ENCODE results near the gene FSD1L. TPM values are rescaled to one million over a fixed set of nuclear protein-coding genes. Genes with fewer than 3 reads are reported as not detected.
A peak's percentile ranks its signal among the peaks of the same experiment; 100 is the strongest.

FSD1L gene
- total RNA-seq: 1 to 10 TPM in 5 of 6 experiments, under 1 TPM in 1; 0.46 to 2.0 (median 1.3) TPM
- long read RNA-seq: 0 reads

- intact Hi-C loops (cut with DNase I): no loop called here
- WGBS (ENCODE audit: insufficient coverage, low coverage, low lambda C conversion rate, missing lambda C conversion rate): 5% methylated on average over 19 of the region's 87 CpGs
- peak; percentile 98 to 99 (median 98) for ATAC-seq
- Histone ChIP-seq H3K4me3 (peak within 1 kb of the TSS; percentile 69 to 77 (median 70)), H3K36me3 (no peaks in the 10 kb centered on the region), H3K9me3 (no peaks in the 10 kb centered on the region), H3K27ac (peak within 1 kb of the TSS in 1 of 3 donors; percentile 47), H3K27me3 (no peaks in the 10 kb centered on the region), H3K4me1 (peaks cover 0 to 9% (median 0%) of the 10 kb centered on the region in 4 donors)
- TF ChIP-seq POLR2A (IDR thresholded peaks at IDR 0.05): peak; percentile 45
- peak; percentile 16 to 43 (median 31) for TF ChIP-seq CTCF (IDR thresholded peaks at IDR 0.05)
- peak; percentile 94 to 96 (median 95) for DNase-seq
Observed at GRCh38 chr9:105447814-105448812, at the start of gene FSD1L. Gene FSD1L, plus strand, starts transcription at chr9:105448034. Its CDS starts 187 bp downstream, at chr9:105448221.

GRCh38 chr9:105399117-105399516 is 48.7 kb upstream of the FSD1L start:
- Histone ChIP-seq H3K4me3 (no peak overlapping the region), H3K9me3 (no peaks in the 10 kb centered on the region), H3K27ac (no peak overlapping the region), H3K36me3 (no peaks in the 10 kb centered on the region), H3K27me3 (no peaks in the 10 kb centered on the region), H3K4me1 (no peaks in the 10 kb centered on the region)
- ATAC-seq (no peak), DNase-seq (no peak)
- 100% methylated on average over 2 of the region's 2 CpGs for WGBS (ENCODE audit: insufficient coverage, low coverage, low lambda C conversion rate, missing lambda C conversion rate)
- no peak for TF ChIP-seq CTCF (IDR thresholded peaks at IDR 0.05)
- TF ChIP-seq POLR2A (IDR thresholded peaks at IDR 0.05): no peak
- intact Hi-C loops (cut with DNase I): no loop called here

GRCh38 chr9:105401651-105402050 is 46.2 kb upstream of the FSD1L start:
- no peaks in the 10 kb centered on the region for H3K27me3 ChIP-seq
- intact Hi-C loops (cut with DNase I): no loop called here
- no peaks in the 10 kb centered on the region for H3K4me1 ChIP-seq
- no peak for TF ChIP-seq CTCF (IDR thresholded peaks at IDR 0.05)
- TF ChIP-seq POLR2A (IDR thresholded peaks at IDR 0.05): no peak
- H3K4me3 ChIP-seq: no peak overlapping the region
- DNase-seq (no peak), ATAC-seq (no peak)
- WGBS (ENCODE audit: insufficient coverage, low coverage, low lambda C conversion rate, missing lambda C conversion rate): 74% methylated on average over 3 of the region's 3 CpGs
- no peaks in the 10 kb centered on the region for H3K36me3 ChIP-seq
- no peaks in the 10 kb centered on the region for H3K9me3 ChIP-seq
- no peak overlapping the region for H3K27ac ChIP-seq

GRCh38 chr9:105403552-105404248 is 44.1 kb upstream of the FSD1L start:
- Histone ChIP-seq H3K27ac (no peak overlapping the region), H3K36me3 (no peaks in the 10 kb centered on the region), H3K9me3 (no peaks in the 10 kb centered on the region), H3K4me1 (no peaks in the 10 kb centered on the region), H3K27me3 (no peaks in the 10 kb centered on the region), H3K4me3 (no peak overlapping the region)
- WGBS (ENCODE audit: insufficient coverage, low coverage, low lambda C conversion rate, missing lambda C conversion rate): 91% methylated on average over 5 of the region's 6 CpGs
- intact Hi-C loops (cut with DNase I): no loop called here
- no peak for TF ChIP-seq POLR2A (IDR thresholded peaks at IDR 0.05)
- TF ChIP-seq CTCF (IDR thresholded peaks at IDR 0.05): no peak
- ATAC-seq (no peak), DNase-seq (no peak)
